Myocyte (in vitro differentiated cells): ENCODE data around the gene NTNG1. TPM values are rescaled to one million over a fixed set of nuclear protein-coding genes. Genes with fewer than 3 reads are reported as not detected.
"Not testable (repeated sequence)": the region's sequence is repeated elsewhere in the genome, so short reads cannot be mapped to it uniquely, and the experiment has no call there.

Source experiments
- DNase-seq: peaks from one replicate; pipeline ENCODE4 v3.0.0-alpha.2; 2012; ENCODE audit warnings: low read depth
- total RNA-seq: library from RNA; depleted of rRNA; stranded (reverse); fragments of >200 nt; gene quantifications from 2 replicates; pipeline ENCODE4 v1.2.3, GENCODE V29; 2014

The NTNG1 gene
- total RNA-seq, 1 donor from 2014 or later: 0.08 TPM

- no peak for DNase-seq
These were observed 1.8 kb downstream of the NTNG1 start for GRCh38 chr1:107142666-107143065.

DNA sequence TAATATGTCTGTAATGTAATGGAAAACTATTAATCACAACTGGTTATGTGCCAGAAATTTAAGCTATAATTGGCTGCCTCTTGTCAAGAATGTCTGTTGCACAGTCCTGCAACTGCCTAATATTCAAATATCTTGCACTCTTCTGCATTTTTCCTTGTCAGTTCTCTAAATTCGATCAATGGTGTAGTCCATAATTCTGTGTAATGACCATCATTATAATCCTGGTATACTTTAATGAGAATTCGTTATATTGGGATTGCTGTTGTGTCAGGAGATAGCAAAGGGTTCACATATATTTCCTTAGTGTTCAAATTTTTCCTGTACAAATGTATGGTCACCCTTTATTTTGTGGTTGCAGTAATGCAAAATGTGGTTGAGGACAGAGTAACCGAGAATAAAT, 4.8 kb downstream of the NTNG1 start:
- DNase-seq: no peak

DNA sequence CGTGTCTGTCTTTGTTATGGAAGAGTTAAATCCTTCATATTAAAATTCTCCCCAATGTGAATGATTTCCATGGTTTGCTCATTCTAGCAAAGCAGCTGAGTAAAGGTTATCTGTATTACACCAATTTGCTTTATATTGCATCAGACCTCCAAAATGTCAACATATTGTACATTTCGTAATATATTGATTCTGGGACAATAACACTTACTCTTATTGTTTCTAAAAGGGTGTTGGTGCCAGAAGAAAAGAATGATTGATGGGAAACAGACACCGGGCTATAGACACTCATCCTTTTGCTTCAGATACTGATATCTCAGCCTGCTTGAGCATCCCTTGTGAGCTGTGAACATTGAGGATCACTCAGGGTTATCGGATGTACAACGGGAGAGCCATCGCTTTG, 7.0 kb downstream of the NTNG1 start:
- no peak for DNase-seq

DNA sequence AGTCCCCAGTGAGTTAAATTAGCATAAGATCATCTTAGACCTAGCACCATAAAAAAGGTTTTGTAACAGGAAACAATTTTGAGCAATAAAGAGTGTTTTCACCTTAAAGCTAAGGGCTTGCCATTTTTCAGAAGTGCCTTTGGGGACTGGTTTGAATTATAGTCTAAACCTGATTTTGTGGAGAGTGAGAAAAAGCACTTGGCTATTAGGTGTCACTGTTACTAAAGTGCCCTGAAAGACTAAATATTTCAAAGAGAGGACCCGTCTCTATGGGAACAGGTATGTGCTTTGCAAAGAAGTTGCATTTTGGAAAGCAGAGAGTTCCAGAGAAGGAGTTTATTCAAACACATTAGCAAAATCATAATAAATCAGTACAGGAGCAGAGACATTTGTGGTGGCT, 9.1 kb downstream of the NTNG1 start:
- DNase-seq: no peak

GRCh38 chr1:107151295-107151694, 10.5 kb downstream of the NTNG1 start:
- no peak for DNase-seq

GRCh38 chr1:107152395-107152794, 11.6 kb downstream of the NTNG1 start:
- no peak for DNase-seq

GRCh38 chr1:107153014-107153413, 12.2 kb downstream of the NTNG1 start:
- no peak for DNase-seq

DNA sequence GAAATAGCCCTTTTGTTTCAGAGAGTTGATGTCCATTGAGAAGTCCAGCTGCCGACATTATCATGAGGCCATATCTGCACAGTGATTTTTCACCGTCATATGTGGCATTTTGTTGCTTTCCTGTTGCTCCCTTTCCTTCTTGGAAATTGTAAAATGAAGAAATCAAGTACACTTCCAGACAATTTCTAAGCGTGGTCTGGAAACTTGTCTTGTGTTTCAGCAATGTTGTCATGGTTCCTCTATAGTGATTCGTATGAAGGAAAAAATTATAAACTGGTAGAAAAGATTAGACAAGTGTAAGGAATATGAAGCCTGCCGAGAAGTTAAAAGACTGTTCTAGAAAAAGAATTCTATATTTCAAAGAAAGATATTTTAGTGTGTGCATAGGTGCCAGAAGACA, 17.7 kb downstream of the NTNG1 start:
- no peak for DNase-seq

DNA sequence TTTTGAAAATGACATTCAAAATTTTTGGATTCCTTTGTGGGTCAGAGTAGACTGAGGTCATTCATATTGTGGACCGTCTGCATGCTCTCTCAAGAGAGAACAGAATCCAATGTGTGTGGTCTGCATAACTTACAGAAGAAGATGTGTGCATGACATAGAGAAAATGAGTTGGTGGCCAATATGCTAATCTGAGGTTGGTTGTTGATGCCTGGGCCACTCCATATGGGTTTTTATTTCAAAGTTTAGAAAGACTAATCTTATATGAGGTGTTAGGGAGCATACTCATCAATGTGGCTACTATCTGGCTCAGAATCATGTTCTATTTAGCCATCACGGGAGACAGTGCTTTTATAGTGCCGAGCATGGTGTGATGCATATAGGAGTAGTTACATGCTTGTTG, 18.2 kb downstream of the NTNG1 start:
- DNase-seq: no peak

DNA sequence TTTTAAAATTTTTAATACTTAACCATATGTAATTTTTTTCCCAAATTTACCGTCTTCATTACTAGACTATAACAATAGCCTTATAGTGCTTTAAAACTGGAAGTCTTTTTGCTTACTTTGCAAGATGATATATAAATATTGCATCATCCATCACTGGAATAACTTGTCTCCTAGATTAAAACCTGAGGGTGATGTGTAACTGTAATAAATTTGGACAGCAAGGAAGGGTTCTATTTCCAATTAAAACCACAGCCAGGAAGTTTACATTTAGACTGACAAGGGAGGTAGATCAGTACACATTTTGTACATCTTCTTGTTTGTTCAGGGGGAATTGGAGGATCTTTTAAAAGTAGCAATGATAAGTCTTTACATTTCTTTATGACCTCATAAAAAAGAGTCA, 21.9 kb downstream of the NTNG1 start:
- no peak for DNase-seq

DNA sequence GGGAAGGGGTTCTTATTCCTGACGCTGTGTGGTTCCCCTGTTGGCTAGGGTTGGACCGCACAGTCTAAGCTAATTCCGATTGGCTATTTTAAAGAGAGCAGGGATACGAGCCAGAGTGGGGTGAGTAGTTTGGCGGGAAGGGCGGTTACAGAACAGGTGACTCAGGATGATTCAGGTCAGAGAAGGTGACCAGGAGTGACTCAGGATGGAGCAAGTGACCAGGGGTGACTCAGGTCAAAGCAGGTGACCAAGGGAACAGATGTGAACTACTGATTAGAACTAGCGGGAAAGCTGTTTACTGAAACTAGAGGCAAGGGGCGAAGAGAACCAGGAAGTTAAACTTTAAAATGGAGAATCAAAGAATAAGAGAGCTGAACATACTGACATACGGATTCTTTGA, 24.1 kb downstream of the NTNG1 start:
- DNase-seq: not testable (repeated sequence)

DNA sequence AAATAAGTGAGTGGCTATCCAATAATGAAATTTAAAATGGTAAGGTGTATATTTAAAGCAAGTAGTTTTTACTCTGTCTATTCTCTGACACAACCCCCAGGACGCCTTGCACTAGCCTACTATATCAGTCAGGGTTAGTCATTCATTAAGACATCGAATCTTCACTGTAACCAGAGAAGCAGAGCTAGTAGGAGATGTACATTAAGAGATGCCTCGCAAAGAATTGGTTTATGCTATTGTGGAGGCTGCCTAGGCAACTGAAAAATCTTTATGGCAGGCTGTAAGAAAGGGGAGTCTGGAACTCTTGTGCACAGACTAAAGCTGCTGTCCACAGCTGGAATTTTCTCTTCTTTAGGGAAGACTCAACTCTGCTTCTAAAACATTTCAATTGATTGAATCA, 28.8 kb downstream of the NTNG1 start:
- no peak for DNase-seq

DNA sequence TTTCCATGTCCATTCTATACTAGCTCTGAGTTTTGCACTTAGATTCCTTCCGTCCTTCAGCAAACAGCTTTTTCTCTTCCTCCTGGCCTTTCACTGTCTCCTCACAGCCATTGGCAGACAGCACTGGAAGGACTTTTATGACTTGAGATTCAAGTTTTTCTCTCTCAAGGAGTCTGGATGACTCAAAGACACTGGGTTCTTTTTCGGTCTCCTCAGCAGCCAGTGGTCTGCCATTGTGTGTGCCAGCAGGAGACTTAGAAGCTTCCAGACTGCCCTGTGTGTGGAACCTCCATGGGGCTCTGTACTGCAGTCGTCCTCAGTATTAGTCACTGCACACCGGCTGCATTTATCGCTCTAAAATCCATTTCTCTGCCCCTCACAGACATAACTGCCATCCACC, 30.5 kb downstream of the NTNG1 start:
- no peak for DNase-seq

DNA sequence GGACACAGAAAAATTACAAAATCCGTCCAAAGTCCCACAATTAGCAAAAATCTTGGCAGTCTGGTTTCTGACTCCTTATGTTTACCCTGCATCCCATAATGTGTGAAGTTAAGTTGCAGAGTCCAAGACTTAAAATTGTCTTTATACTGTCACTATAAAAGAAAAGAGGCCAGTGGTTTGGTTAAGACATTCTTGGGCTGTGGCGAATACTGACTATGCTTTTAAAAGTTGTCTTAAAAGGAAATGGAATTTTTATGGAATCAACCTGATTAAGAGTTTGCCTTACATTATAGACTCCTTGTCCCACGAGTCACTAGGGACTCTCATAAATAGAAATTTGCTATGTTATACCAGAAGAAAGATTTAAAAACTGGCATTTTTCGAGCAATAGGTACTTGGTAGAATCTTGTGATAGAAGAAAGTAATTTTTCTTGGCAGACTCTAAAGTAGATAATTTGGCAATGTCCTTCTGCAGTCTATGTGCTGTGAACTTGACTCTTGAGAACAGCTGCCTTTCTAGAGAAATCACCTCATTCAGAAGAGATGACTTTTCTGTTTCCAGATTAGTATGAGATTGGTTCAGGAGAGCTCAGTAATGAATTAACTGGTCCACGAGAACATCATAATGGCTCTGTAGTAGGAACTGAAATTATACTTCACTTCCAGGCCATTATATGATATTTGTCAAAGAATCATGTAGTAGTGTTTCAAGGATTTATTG, 31.8 kb downstream of the NTNG1 start:
- no peak for DNase-seq

DNA sequence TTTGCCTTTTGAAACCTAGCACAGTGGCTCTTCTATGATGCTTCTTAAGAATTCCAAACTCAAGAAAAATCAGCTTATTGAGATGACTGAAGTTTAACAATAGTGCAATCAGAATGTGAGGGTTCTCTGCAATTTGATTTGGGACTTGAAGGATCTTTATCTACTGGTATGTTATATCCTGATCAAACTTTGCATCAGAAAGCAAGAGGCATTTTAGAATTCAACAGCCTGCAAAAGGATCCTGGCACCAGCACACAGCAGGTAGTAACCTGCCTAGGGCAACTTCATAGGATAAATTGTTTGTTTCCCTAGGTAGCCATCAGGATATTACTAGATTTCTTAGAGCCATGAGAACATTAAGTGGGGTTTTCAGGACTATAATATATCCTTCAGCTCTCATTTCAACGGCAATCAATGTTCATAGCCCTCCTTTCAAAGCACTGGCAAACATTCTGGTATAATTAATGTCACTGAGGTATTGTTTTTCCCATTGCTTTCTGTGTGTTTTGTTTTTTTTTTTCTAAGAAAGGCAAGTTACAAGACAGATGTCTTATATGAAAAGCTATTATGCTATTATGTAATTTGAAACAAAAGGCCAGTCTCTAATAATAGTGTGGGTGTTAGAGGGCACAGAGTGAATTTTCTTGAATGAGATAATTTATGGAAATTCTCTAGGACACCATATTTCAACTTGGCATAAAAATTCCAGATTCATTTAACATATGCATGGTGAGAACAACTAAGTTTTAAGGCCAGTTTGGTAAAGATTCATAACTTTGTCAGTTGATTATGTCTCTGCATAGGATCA, 34.5 kb downstream of the NTNG1 start:
- DNase-seq: no peak

DNA sequence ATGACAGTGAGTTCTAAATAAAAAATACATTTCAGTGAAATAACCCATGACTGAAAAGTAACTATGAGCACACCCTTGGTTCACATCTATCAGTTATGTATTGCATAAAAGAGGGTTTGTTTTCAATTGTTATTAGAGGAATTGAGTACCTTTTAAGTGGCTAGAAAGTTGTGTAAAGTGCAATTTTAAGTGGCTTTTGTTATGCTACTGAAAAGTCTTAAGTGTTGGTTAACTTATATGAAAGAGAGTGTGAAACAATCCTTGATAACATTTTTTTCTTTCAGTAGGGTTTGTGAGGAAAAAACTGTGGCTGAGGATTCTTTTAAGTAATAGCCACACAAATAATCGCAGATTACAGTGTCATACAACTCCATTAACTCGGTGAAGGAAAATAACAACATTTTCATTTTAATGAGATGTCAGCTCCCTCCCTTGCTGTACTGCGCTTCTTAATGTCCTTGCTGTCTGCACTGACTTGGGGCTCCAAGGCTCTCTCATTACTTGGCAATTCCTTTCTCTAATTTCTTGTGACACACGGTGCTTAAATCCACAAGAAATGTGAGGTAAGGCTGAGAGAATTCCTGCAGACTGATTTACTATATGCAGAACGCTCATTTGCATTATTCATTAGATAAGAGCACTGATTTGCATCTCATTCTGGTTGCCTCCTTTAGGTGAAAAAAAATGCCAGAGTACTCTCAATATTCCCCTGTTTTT, 40.6 kb downstream of the NTNG1 start:
- DNase-seq: no peak

DNA sequence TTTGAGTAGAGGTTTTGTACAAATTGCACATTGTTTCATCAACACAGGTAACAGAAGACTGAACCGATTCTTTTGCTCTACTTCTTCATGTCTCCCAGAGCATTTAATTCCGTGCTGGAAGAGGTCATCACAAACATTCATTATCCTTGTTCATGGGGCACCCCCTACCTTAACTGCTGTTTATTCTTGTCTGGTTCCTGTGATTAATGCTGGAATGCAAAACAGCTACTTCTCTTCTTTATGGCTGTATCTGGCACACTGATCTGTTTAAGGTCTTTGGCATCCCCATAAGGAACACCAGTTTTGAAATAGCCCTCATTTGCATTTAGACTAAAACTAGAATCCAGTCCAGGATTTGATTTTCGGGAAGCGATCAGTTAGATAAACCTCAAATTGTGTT, 42.2 kb downstream of the NTNG1 start:
- no peak for DNase-seq

GRCh38 chr1:107184888-107185287, 44.0 kb downstream of the NTNG1 start:
- DNase-seq: no peak

DNA sequence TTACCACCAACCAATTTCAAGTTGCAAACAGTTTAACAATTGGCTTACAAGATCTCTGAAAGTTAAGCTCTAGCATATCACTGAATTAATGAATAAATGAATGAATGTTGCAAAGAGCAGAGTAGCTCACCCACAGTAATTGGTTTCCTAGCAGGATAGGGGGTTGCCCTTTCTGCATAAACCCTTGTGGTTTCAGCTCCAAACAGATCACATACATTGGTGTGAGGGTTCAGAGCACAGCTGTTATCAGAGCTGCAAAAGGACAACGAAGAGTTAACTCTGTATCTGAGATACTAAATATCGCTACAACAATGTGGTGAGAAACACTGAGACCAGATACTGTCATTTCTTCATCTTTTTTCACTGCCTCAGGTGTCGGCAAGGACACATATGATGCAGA, 46.6 kb downstream of the NTNG1 start:
- no peak for DNase-seq

- DNase-seq: no peak
These were observed 47.3 kb downstream of the NTNG1 start for GRCh38 chr1:107188160-107188559.

DNA sequence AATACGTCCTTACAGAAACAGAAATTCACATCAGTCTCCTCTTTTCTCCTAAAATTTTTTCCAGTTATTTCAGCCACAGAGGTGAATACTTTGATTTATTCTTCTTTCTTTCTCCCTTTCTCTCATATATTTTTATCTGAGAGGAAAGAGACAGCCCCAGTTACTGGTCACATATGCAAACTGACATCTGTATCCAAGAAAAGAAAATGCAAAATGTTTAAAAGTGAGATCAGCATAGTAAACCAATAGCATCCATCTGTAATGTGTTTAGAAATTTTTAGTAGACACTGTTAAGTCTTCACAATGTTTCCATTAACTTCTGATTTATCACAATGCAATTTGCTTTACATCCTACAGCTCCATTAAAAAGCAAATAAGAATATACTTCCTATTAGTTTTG, 53.5 kb downstream of the NTNG1 start:
- DNase-seq: no peak

GRCh38 chr1:107195476-107195875, 54.6 kb downstream of the NTNG1 start:
- DNase-seq: no peak
